Stimulated activated CD8-positive, alpha-beta memory T cell treated with anti-CD3 and anti-CD28 coated beads, Interleukin-12 subunit alpha, Interleukin-12 subunit beta, amount 100 ng/mL, for 4 hours (primary cell): ENCODE measurements around the gene GPR61.

Experiments
- DNase-seq: peaks from one replicate; pipeline ENCODE4 v3.0.0-alpha.2; 2020; ENCODE audit warnings: low read depth

GPR61 gene, protein sequence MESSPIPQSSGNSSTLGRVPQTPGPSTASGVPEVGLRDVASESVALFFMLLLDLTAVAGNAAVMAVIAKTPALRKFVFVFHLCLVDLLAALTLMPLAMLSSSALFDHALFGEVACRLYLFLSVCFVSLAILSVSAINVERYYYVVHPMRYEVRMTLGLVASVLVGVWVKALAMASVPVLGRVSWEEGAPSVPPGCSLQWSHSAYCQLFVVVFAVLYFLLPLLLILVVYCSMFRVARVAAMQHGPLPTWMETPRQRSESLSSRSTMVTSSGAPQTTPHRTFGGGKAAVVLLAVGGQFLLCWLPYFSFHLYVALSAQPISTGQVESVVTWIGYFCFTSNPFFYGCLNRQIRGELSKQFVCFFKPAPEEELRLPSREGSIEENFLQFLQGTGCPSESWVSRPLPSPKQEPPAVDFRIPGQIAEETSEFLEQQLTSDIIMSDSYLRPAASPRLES

GRCh38 chr1:109539676-109540075, at the start of gene GPR61:
Gene GPR61 (plus strand): TSS chr1:109539872. CDS start chr1:109543023, 3,151 bp downstream.
- DNase-seq = no peak

DNA sequence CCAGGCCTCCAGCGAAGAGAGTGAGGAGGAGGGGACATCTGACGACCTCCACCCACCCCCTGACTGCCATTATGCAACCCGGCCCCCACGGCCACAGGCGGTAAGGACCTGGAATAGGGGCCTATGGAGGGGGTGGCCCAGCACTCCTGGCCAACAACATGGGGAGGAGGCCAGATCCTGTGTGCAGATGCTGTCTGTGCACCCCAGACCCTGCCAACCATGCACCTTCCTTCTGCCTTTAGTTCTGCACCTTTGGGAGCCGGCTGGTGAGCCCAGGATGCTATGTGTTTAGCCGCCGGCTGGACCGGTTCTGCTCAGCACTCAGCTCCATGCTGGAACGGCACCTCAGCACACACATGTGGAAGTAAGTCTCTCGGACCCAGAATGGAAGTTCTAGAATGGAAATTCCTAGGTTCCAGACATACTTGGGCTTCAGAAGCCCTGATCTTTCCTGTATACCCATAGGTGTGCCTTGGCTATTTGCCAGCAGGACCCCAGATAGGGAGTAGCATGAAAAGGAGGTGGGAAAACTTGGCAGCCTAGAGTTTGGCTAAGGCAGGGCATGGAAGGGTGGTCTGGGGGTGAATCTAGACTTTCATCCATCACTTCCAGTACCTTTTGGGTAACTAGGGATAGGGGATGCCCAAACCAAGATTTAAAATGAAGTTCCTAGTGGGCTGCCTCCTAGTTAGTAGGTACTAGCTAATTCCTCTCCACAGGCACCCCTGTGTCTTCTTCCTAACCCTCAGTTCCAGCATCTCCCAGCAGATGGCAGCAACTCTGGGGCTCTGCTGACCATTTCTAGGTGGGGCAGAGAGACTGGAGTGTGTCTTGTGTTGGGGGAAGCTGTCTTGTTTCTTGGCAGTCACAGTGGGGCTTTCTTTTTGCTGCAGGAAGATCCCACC, 49.4 kb upstream of the GPR61 start:
- peak; percentile 56 for DNase-seq

GRCh38 chr1:109490934-109491302, 48.8 kb upstream of the GPR61 start:
- DNase-seq = no peak

GRCh38 chr1:109491372-109491771, 48.3 kb upstream of the GPR61 start:
- no peak for DNase-seq

GRCh38 chr1:109492779-109493178, 46.9 kb upstream of the GPR61 start:
- DNase-seq = no peak

DNA sequence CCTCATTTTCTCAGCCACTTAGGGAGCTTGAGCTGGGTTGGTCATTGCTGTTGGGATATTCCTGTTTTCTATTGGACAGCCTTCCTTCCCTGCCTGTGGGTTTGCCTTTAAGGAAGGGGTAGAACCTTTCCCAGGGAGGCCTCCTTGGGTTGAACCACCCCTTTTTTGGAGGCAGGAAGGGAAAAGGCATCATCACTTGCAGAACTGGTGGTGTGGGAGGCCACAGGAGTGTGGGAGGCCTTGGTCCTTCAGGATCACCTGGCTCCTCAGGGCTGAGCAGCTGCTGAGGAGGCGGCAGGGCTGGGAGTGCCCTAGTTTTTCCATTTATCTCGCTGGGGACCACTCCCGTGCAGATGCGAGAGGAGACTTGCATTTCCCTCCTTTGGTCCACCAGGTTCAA, 46.4 kb upstream of the GPR61 start:
- no peak for DNase-seq

- DNase-seq = peak; percentile 83
Observed at GRCh38 chr1:109493805-109494539, 45.7 kb upstream of the GPR61 start, which contains the start of gene CYB561D1. Gene CYB561D1 (plus strand): TSS chr1:109494094. CDS start chr1:109494140, 46 bp downstream.

DNA sequence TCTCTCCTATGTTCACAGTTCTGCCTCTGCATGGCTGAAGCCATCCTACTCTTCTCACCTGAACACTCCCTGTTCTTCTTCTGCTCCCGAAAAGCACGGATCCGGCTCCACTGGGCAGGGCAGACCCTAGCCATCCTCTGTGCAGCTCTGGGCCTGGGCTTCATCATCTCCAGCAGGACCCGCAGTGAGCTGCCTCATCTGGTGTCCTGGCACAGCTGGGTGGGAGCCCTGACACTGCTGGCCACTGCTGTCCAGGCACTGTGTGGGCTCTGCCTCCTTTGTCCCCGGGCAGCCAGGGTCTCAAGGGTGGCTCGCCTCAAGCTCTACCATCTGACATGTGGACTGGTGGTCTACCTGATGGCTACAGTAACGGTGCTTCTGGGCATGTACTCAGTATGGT, 43.9 kb upstream of the GPR61 start:
- DNase-seq = no peak

- DNase-seq = no peak
Observed at GRCh38 chr1:109497449-109498160, 42.1 kb upstream of the GPR61 start.

DNA sequence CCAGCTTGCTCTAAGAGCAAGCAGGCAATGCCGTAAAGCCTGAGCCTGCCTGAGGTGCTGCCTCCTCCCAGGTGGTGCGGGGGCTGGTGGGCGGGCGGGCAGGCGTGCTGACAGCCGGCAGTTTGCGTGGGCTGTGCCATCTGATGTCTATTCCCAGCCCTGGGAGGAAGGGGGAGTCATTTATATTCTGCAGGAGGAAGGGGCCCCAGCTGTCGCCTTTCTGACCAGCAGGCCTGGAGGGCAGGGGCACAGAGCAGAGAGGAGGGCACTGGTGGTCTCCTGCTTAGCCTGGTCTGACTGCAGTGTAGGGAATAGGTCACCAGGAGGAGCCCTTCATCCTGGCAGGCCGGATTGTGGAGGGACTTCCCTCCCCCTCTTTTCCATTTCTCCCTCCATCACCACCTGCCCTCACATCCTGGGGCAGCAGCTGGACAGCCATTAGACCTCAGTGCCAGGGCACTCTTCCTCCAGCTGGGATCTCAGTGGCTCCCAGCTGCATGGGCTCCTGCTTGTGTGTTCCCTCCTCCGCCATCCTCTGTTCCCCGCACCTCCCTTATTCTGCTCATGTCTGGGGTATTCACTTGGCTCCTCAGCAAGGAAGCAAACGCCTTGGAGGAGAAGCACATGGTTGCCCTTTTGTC, 41.4 kb upstream of the GPR61 start:
- DNase-seq = no peak

GRCh38 chr1:109499081-109499480, 40.6 kb upstream of the GPR61 start:
- DNase-seq = no peak

DNA sequence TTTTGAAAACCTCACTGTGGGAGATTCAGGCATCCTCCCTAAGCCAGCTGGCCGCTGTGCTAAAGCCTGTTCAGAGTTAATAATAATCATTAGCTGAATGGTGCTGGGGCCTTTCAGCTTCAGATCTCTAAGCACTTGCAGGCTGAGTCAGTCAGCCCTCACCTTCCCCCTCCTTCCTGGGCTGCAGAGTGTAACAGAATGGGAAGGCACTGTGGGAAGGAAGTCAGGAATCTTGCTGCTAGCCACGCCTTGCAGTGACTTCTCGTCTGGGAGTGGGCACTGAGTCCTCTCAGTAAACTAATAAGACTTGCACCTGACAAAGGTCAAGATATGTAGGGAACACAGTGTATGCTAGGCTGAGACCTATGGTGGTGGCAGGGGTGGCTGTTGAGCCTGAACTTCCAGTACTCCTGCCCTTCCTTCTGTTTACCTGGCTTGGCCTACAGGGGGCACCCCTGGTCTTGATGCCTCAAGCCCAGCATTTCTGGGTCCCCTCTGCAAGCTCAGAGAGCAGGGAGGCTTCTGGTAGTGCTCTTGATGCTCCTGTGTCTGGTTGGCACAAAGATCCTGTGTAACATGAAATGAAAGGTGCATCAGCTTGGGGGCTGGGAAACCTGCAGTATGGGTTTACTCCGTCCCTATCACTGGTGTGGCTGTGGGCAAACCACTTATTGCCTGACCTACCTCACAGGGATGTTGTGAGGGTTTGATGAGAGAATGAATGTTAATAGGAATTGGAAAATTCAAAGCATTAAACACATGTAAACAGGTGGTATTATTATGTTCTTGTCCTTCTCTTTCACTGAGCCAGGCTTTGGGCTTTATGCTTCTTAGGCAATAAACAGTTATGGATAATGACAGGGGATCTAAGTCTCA, 39.8 kb upstream of the GPR61 start:
- DNase-seq = no peak

- no peak for DNase-seq
Observed at GRCh38 chr1:109500941-109501381, 38.7 kb upstream of the GPR61 start.

GRCh38 chr1:109501644-109502363, 37.9 kb upstream of the GPR61 start:
- no peak for DNase-seq

DNA sequence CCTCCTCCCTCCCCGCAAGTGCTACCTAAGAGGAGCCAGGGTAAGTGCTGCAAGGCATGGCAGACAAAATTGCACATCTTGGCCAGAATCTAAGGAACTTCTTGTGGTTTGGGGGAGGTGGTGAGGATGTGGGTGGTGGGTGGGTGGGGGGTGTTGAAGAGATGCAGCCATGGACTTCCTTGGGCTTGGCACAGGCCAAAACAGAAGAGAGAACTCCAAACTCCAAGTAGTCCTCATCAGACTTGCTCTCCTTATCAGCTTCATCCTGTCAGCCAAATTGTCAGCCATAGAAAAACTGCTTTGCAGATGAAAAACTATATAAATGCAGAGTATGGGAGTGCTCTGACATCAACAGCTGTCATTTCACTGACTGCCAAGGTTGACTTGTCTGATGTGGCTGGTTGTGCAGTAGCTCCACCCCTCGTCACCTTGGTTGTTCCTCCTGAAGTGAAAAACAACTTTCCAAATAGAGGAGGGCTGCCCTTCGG, 37.3 kb upstream of the GPR61 start:
- DNase-seq = no peak

- DNase-seq = no peak
Observed at GRCh38 chr1:109503935-109504334, 35.7 kb upstream of the GPR61 start.

DNA sequence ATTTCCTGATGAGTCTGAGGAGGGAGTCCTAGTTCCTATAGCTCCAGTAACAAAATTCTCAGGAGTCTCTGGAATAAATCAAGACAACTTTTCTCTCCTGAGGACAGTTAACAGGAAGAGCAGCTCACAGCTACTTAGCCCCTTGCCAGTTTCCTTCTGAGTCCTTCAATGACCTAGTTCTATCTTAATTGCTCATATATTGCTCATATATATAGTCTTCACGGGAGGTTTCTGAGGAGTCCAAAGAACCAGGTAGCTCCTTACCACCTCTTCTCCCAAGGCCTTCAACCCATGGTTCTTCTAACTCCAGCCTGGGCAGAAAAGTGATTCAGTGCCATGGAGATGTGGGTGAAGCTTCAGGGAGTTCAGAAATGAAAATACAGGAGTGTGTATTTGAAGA, 34.7 kb upstream of the GPR61 start:
- DNase-seq = no peak

- no peak for DNase-seq
Observed at GRCh38 chr1:109508001-109508872, 31.4 kb upstream of the GPR61 start.
